ENCODE results near the gene AK5.

Gene AK5

GRCh38 chr1:77487631-77488030 is 205.8 kb downstream of the AK5 start:
- no peaks in the 10 kb centered on the region for H4K20me1 ChIP-seq (ENCODE audit: control insufficient read depth, insufficient read depth, low read depth, low read length)
- H3F3A ChIP-seq (ENCODE audit: control insufficient read depth, insufficient read depth): no peaks in the 10 kb centered on the region
- H3K4me2 ChIP-seq (ENCODE audit: low read length): no peak overlapping the region
- no peaks in the 10 kb centered on the region for H3K9me3 ChIP-seq (ENCODE audit: control insufficient read depth, insufficient read depth, low read length)
- no peaks in the 10 kb centered on the region for H3K36me3 ChIP-seq (ENCODE audit: control insufficient read depth, low read length)
- H3K79me2 ChIP-seq (ENCODE audit: control insufficient read depth, low read length): no peaks in the 10 kb centered on the region
- no peak overlapping the region for H3K27ac ChIP-seq (ENCODE audit: low read depth, low read length)
- no peaks in the 10 kb centered on the region for H3K4me1 ChIP-seq (ENCODE audit: control insufficient read depth, low read length)
- no peaks in the 10 kb centered on the region for H3K27me3 ChIP-seq (ENCODE audit: control insufficient read depth, low read length)
- TF ChIP-seq EZH2phosphoT487 (IDR thresholded peaks at IDR 0.05; ENCODE audit: borderline replicate concordance, low read length) (no peak), CTCF (IDR thresholded peaks at IDR 0.05; ENCODE audit: low read depth, low read length, poor library complexity, severe bottlenecking) (no peak)
- H3K9me2 ChIP-seq (replicated peaks; ENCODE audit: control insufficient read depth, low read length): no peaks in the 10 kb centered on the region
- H3K4me3 ChIP-seq (ENCODE audit: low read length): no peak overlapping the region

DNA sequence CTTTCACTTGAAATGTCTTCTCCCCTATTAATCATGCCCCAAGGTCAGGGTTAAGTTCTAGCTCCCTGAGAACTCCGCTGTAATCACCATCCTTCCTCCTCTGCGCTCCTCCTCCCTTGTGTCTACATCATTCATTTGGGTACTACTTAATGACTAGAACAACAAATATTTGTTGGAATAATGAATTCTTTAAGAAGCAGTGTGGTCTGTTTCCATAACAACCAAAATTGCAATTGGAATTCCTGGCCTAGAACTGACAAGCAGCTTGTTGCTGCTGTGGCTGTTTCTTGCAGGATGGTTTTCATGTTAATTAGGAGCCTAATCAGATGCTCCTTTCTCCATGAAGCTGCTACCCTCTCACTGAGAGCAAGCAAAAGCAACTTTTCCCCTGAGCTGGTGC is 208.1 kb downstream of the AK5 start:
- Histone ChIP-seq H4K20me1 (ENCODE audit: control insufficient read depth, insufficient read depth, low read depth, low read length) (no peaks in the 10 kb centered on the region), H3K27ac (ENCODE audit: low read depth, low read length) (no peak overlapping the region), H3K27me3 (ENCODE audit: control insufficient read depth, low read length) (no peaks in the 10 kb centered on the region), H3F3A (ENCODE audit: control insufficient read depth, insufficient read depth) (no peaks in the 10 kb centered on the region), H3K4me2 (ENCODE audit: low read length) (no peak overlapping the region), H3K79me2 (ENCODE audit: control insufficient read depth, low read length) (no peaks in the 10 kb centered on the region), H3K4me3 (ENCODE audit: low read length) (no peak overlapping the region), H3K9me3 (ENCODE audit: control insufficient read depth, insufficient read depth, low read length) (no peaks in the 10 kb centered on the region), H3K4me1 (ENCODE audit: control insufficient read depth, low read length) (no peaks in the 10 kb centered on the region), H3K36me3 (ENCODE audit: control insufficient read depth, low read length) (no peaks in the 10 kb centered on the region), H3K9me2 (replicated peaks; ENCODE audit: control insufficient read depth, low read length) (no peaks in the 10 kb centered on the region)
- TF ChIP-seq CTCF (IDR thresholded peaks at IDR 0.05; ENCODE audit: low read depth, low read length, poor library complexity, severe bottlenecking) (no peak), EZH2phosphoT487 (IDR thresholded peaks at IDR 0.05; ENCODE audit: borderline replicate concordance, low read length) (no peak)

DNA sequence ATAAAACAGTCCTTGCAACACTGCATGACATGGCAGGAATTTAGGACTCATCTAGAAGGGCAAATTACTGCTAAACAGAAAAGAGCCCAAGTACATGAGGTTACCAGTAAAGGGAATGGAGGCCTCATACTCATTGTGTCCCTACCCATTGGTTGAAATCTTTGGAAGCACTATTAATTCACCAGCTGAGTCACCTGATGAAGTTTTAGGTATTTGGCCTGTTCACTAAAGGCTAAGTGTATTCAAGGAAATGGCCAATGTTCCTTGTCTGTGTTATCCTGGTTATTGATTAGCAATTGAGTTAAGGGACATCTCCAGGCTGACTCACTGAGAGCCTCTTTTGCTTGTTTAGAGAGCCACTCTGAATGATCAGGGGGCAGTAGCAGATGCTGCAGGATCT is 212.2 kb downstream of the AK5 start:
- Histone ChIP-seq H3K4me3 (ENCODE audit: low read length) (no peak overlapping the region), H3K27me3 (ENCODE audit: control insufficient read depth, low read length) (no peaks in the 10 kb centered on the region), H3K4me1 (ENCODE audit: control insufficient read depth, low read length) (no peaks in the 10 kb centered on the region), H3K9me2 (replicated peaks; ENCODE audit: control insufficient read depth, low read length) (no peaks in the 10 kb centered on the region), H3K27ac (ENCODE audit: low read depth, low read length) (no peak overlapping the region), H3K9me3 (ENCODE audit: control insufficient read depth, insufficient read depth, low read length) (no peaks in the 10 kb centered on the region), H3K4me2 (ENCODE audit: low read length) (no peak overlapping the region), H3K36me3 (ENCODE audit: control insufficient read depth, low read length) (no peaks in the 10 kb centered on the region), H4K20me1 (ENCODE audit: control insufficient read depth, insufficient read depth, low read depth, low read length) (no peaks in the 10 kb centered on the region), H3F3A (ENCODE audit: control insufficient read depth, insufficient read depth) (no peaks in the 10 kb centered on the region), H3K79me2 (ENCODE audit: control insufficient read depth, low read length) (no peaks in the 10 kb centered on the region)
- TF ChIP-seq EZH2phosphoT487 (IDR thresholded peaks at IDR 0.05; ENCODE audit: borderline replicate concordance, low read length): no peak
- no peak for TF ChIP-seq CTCF (IDR thresholded peaks at IDR 0.05; ENCODE audit: low read depth, low read length, poor library complexity, severe bottlenecking)

- no peak for TF ChIP-seq EZH2phosphoT487 (IDR thresholded peaks at IDR 0.05; ENCODE audit: borderline replicate concordance, low read length)
- no peak for TF ChIP-seq CTCF (IDR thresholded peaks at IDR 0.05; ENCODE audit: low read depth, low read length, poor library complexity, severe bottlenecking)
- Histone ChIP-seq H3K9me2 (replicated peaks; ENCODE audit: control insufficient read depth, low read length) (no peaks in the 10 kb centered on the region), H3F3A (ENCODE audit: control insufficient read depth, insufficient read depth) (no peaks in the 10 kb centered on the region), H4K20me1 (ENCODE audit: control insufficient read depth, insufficient read depth, low read depth, low read length) (no peaks in the 10 kb centered on the region), H3K4me3 (ENCODE audit: low read length) (no peak overlapping the region), H3K9me3 (ENCODE audit: control insufficient read depth, insufficient read depth, low read length) (no peaks in the 10 kb centered on the region), H3K4me2 (ENCODE audit: low read length) (no peak overlapping the region), H3K79me2 (ENCODE audit: control insufficient read depth, low read length) (no peaks in the 10 kb centered on the region), H3K27ac (ENCODE audit: low read depth, low read length) (no peak overlapping the region), H3K4me1 (ENCODE audit: control insufficient read depth, low read length) (no peaks in the 10 kb centered on the region), H3K27me3 (ENCODE audit: control insufficient read depth, low read length) (peaks cover 4% of the 10 kb centered on the region; the same call in 1 of the 2 replicates), H3K36me3 (ENCODE audit: control insufficient read depth, low read length) (no peaks in the 10 kb centered on the region)
These were observed 217.1 kb downstream of the AK5 start for GRCh38 chr1:77498918-77499317.
